ENCODE measurements around the gene LENG9. TPM values are rescaled to one million over a fixed set of nuclear protein-coding genes. Genes with fewer than 3 reads are reported as not detected.

The LENG9 gene
- total RNA-seq, 1 donor = 5.2 TPM

- H3K4me3 ChIP-seq (ENCODE audit: low read depth, low read length) = no peak overlapping the region
- no peak for TF ChIP-seq CTCF (IDR thresholded peaks at IDR 0.05; ENCODE audit: insufficient read depth, low read depth, low read length)
- DNase-seq (ENCODE audit: low read depth) = no peak
Measured at GRCh38 chr19:54440641-54441040, 22.9 kb downstream of the LENG9 start.

GRCh38 chr19:54439174-54439851 lies 24.3 kb downstream of the LENG9 start:
- H3K4me3 ChIP-seq (ENCODE audit: low read depth, low read length) = no peak overlapping the region
- DNase-seq (ENCODE audit: low read depth) = peak; percentile 22
- TF ChIP-seq CTCF (IDR thresholded peaks at IDR 0.05; ENCODE audit: insufficient read depth, low read depth, low read length) = peak; percentile 46

GRCh38 chr19:54436628-54437252 lies 26.8 kb downstream of the LENG9 start:
- TF ChIP-seq CTCF (IDR thresholded peaks at IDR 0.05; ENCODE audit: insufficient read depth, low read depth, low read length) = no peak
- DNase-seq (ENCODE audit: low read depth) = no peak
- H3K4me3 ChIP-seq (ENCODE audit: low read depth, low read length) = no peak overlapping the region

GRCh38 chr19:54436031-54436523 lies 27.5 kb downstream of the LENG9 start:
- TF ChIP-seq CTCF (IDR thresholded peaks at IDR 0.05; ENCODE audit: insufficient read depth, low read depth, low read length) = no peak
- no peak overlapping the region for H3K4me3 ChIP-seq (ENCODE audit: low read depth, low read length)
- no peak for DNase-seq (ENCODE audit: low read depth)

- no peak for TF ChIP-seq CTCF (IDR thresholded peaks at IDR 0.05; ENCODE audit: insufficient read depth, low read depth, low read length)
- H3K4me3 ChIP-seq (ENCODE audit: low read depth, low read length) = no peak overlapping the region
- DNase-seq (ENCODE audit: low read depth) = no peak
Measured at GRCh38 chr19:54435551-54436016, 28.0 kb downstream of the LENG9 start.

- no peak for TF ChIP-seq CTCF (IDR thresholded peaks at IDR 0.05; ENCODE audit: insufficient read depth, low read depth, low read length)
- no peak overlapping the region for H3K4me3 ChIP-seq (ENCODE audit: low read depth, low read length)
- DNase-seq (ENCODE audit: low read depth) = no peak
Measured at GRCh38 chr19:54434873-54435214, 28.7 kb downstream of the LENG9 start.
